ENCODE measurements around the gene DLG2.

DNA sequence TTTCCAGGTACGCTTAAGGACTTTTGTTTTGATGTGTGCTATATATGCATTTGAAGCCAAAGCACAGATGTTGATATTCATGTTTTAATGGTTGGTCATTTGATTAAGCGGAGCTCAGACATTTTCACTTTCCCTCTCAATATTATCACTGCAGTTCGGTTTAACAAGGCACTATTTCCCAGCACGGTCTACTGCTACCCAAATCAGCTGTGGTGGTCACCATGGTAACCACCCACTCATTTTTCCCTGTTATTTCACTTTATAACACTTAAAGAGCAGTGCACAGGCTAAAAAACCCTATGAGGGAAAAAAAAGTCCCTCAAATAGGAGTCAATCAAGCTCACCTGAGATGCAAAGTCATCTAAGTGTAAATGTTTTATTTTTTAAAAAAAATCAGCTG, 1901.4 kb downstream of the DLG2 start:
- TF ChIP-seq, protein P1, sequence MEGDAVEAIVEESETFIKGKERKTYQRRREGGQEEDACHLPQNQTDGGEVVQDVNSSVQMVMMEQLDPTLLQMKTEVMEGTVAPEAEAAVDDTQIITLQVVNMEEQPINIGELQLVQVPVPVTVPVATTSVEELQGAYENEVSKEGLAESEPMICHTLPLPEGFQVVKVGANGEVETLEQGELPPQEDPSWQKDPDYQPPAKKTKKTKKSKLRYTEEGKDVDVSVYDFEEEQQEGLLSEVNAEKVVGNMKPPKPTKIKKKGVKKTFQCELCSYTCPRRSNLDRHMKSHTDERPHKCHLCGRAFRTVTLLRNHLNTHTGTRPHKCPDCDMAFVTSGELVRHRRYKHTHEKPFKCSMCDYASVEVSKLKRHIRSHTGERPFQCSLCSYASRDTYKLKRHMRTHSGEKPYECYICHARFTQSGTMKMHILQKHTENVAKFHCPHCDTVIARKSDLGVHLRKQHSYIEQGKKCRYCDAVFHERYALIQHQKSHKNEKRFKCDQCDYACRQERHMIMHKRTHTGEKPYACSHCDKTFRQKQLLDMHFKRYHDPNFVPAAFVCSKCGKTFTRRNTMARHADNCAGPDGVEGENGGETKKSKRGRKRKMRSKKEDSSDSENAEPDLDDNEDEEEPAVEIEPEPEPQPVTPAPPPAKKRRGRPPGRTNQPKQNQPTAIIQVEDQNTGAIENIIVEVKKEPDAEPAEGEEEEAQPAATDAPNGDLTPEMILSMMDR (IDR thresholded peaks at IDR 0.05) = no peak
- TF ChIP-seq ZFX (IDR thresholded peaks at IDR 0.05; ENCODE audit: borderline replicate concordance) = no peak

Measured in 22Rv1 (cell line).